GM23248 (cell line): ENCODE data around the gene GGTLC1.

Experiments used
- EZH2 ChIP-seq: fragments of 200-600 bp; sonication (generic); IDR thresholded peaks from 2 replicates; pipeline ENCODE4 v1.6.1; 2018; ENCODE audit warnings: antibody characterized with exemption, mild to moderate bottlenecking; ENCODE audit not compliant: insufficient read depth, poor library complexity, severe bottlenecking
- EZH2phosphoT487 ChIP-seq: fragments of 200-600 bp; sonication (generic); IDR thresholded peaks from 2 replicates; pipeline ENCODE4 v1.6.1; 2018; ENCODE audit warnings: antibody characterized with exemption, moderate library complexity, mild to moderate bottlenecking, low read depth; ENCODE audit not compliant: insufficient read depth

DNA sequence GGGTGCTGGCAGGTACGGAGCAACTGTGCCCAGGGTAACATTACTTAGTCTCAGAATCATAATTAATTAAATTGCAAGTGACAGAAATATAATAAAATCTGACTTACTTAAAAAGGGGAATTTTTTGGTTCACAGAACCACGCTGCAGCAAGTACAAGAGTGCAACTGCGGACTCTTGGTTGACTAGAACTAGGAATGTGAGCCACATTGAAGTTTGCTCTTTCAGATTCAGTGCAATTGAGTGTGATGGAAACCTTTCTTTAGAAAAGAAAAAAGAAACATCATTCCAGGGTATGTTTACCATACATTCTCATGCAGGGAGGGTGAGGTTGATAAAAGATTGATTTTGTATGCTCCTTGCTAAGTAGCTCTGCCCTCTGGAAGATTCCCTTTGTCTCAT, 45.0 kb upstream of the GGTLC1 start:
- no peak for TF ChIP-seq EZH2
- TF ChIP-seq EZH2phosphoT487, result no peak
